Kidney epithelial cell (primary cell): Measurements from ENCODE around the gene DBH. TPM values are rescaled to one million over a fixed set of nuclear protein-coding genes. Genes with fewer than 3 reads are reported as not detected.

Experiments used
- DNase-seq: peaks from one replicate; pipeline ENCODE4 v3.0.0-alpha.2; 2010; ENCODE audit warnings: low read depth
- H3K27me3 ChIP-seq: 2 replicates; pipeline ENCODE4 v1.6.0; 2011; ENCODE audit warnings: low read length; ENCODE audit not compliant: control insufficient read depth, insufficient read depth
- H3K36me3 ChIP-seq: 2 replicates; pipeline ENCODE4 v1.5.1; 2011; ENCODE audit warnings: low read length; ENCODE audit not compliant: control insufficient read depth, insufficient read depth
- H3K4me3 ChIP-seq: 2 replicates; pipeline ENCODE4 v1.5.1; 2011; ENCODE audit warnings: low read depth, mild to moderate bottlenecking, control low read depth, low read length
- CTCF ChIP-seq: IDR thresholded peaks from 2 replicates; pipeline ENCODE4 v1.5.1; 2011; ENCODE audit warnings: mild to moderate bottlenecking, moderate library complexity, low read length, control low read depth, inconsistent platforms; ENCODE audit not compliant: insufficient read depth, poor library complexity, severe bottlenecking
- total RNA-seq: library from RNA; depleted of rRNA; stranded (reverse); fragments of >200 nt; gene quantifications from 2 replicates; pipeline ENCODE4 v1.2.3, GENCODE V29; 2015

Gene DBH
- total RNA-seq, 1 donor from 2014 or later = not detected

GRCh38 chr9:133693116-133693515, 57.0 kb downstream of the DBH start:
- no peaks in the 10 kb centered on the region for H3K36me3 ChIP-seq
- no peak overlapping the region for H3K4me3 ChIP-seq
- no peak for DNase-seq
- TF ChIP-seq CTCF = no peak
- H3K27me3 ChIP-seq = peaks cover 12% of the 10 kb centered on the region

- H3K36me3 ChIP-seq = no peaks in the 10 kb centered on the region
- TF ChIP-seq CTCF = no peak
- peaks cover 8% of the 10 kb centered on the region for H3K27me3 ChIP-seq
- no peak for DNase-seq
- H3K4me3 ChIP-seq = no peak overlapping the region
Observed at GRCh38 chr9:133693703-133694529, 57.8 kb downstream of the DBH start.

GRCh38 chr9:133694686-133695085, 58.5 kb downstream of the DBH start:
- Histone ChIP-seq H3K36me3 (no peaks in the 10 kb centered on the region), H3K27me3 (peaks cover 8% of the 10 kb centered on the region), H3K4me3 (no peak overlapping the region)
- DNase-seq = no peak
- no peak for TF ChIP-seq CTCF

- no peaks in the 10 kb centered on the region for H3K36me3 ChIP-seq
- peaks cover 8% of the 10 kb centered on the region for H3K27me3 ChIP-seq
- DNase-seq = no peak
- no peak for TF ChIP-seq CTCF
- no peak overlapping the region for H3K4me3 ChIP-seq
Observed at GRCh38 chr9:133696071-133696472, 59.9 kb downstream of the DBH start.

- H3K36me3 ChIP-seq = no peaks in the 10 kb centered on the region
- H3K4me3 ChIP-seq = no peak overlapping the region
- H3K27me3 ChIP-seq = peaks cover 39% of the 10 kb centered on the region
- DNase-seq = no peak
- no peak for TF ChIP-seq CTCF
Observed at GRCh38 chr9:133699546-133699945, 63.4 kb downstream of the DBH start.
